CD1c-positive myeloid dendritic cell (primary cell): ENCODE measurements around the gene POLL.

ENCODE experiments used
- DNase-seq: peaks from one replicate; pipeline ENCODE4 v3.0.0-alpha.2; 2016; ENCODE audit errors: extremely low spot score

Gene POLL

GRCh38 chr10:101560298-101561067 lies 27.6 kb downstream of the POLL start:
- DNase-seq = no peak

- DNase-seq = no peak
Measured at GRCh38 chr10:101559596-101560297, 28.3 kb downstream of the POLL start.

- DNase-seq = no peak
Measured at GRCh38 chr10:101558671-101559595, 29.1 kb downstream of the POLL start.

- no peak for DNase-seq
Measured at GRCh38 chr10:101558204-101558603, 29.9 kb downstream of the POLL start.

GRCh38 chr10:101557541-101557940 lies 30.5 kb downstream of the POLL start:
- no peak for DNase-seq

GRCh38 chr10:101552442-101552841 lies 35.6 kb downstream of the POLL start:
- no peak for DNase-seq

GRCh38 chr10:101550965-101551364 lies 37.1 kb downstream of the POLL start:
- DNase-seq = no peak

- DNase-seq = no peak
Measured at GRCh38 chr10:101545898-101546297, 42.2 kb downstream of the POLL start.

GRCh38 chr10:101538446-101538845 lies 49.6 kb downstream of the POLL start:
- no peak for DNase-seq

GRCh38 chr10:101536800-101537199 lies 51.3 kb downstream of the POLL start:
- DNase-seq = peak; percentile 41

GRCh38 chr10:101535949-101536348 lies 52.1 kb downstream of the POLL start:
- no peak for DNase-seq

GRCh38 chr10:101529725-101530553 lies 58.1 kb downstream of the POLL start:
- no peak for DNase-seq

- no peak for DNase-seq
Measured at GRCh38 chr10:101529207-101529606, 58.9 kb downstream of the POLL start.
